SK-N-MC (cell line): ENCODE measurements around the gene BRCA2.

Source experiments
- EZH2 ChIP-seq: fragments of 200-600 bp; sonication (generic); IDR thresholded peaks from one replicate; pipeline ENCODE4 v1.6.1; 2017; ENCODE audit warnings: antibody characterized with exemption
- POLR2AphosphoS5 ChIP-seq: IDR thresholded peaks from 2 replicates; pipeline ENCODE4 v1.6.1; 2012; ENCODE audit warnings: mild to moderate bottlenecking, low read depth, low read length, borderline replicate concordance

GRCh38 chr13:32381539-32381938, 66.2 kb downstream of the BRCA2 start:
- TF ChIP-seq EZH2 = no peak
- no peak for TF ChIP-seq POLR2AphosphoS5
